A549 (cell line): ENCODE data around the gene ZPR1.

Source experiments
- EHMT2 ChIP-seq: fragments of 200-600 bp; sonication (generic); IDR thresholded peaks from 2 replicates; pipeline ENCODE4 v1.6.1; 2016; ENCODE audit warnings: antibody characterized with exemption, low read depth, mild to moderate bottlenecking, moderate library complexity
- EP300 ChIP-seq, 2 experiments: fragments of >200 bp; sonication (Bioruptor Twin); formaldehyde crosslinking; IDR thresholded peaks; 2 replicates in 1 of 2; 3 replicates in 1 of 2; pipeline ENCODE4 v1.6.1; 2016 to 2017
- FOSL2 ChIP-seq, 2 experiments: fragments of 450-650 bp in 1 of 2; fragments of >200 bp in 1 of 2; sonication (Bioruptor Twin) in 1 of 2; formaldehyde crosslinking; IDR thresholded peaks; 2 replicates each; pipeline versions ENCODE4 v1.5.0 to v1.6.1; 2016 to 2020; ENCODE audit warnings: mild to moderate bottlenecking in 1 of 2, moderate library complexity in 1 of 2
- HOXA7 ChIP-seq: fragments of 250-450 bp; sonication (Bioruptor Pico); IDR thresholded peaks from 2 replicates; pipeline ENCODE4 v1.5.0; 2020; ENCODE audit warnings: mild to moderate bottlenecking, moderate library complexity
- JUN ChIP-seq, 2 experiments: fragments of >200 bp; sonication (Bioruptor Twin); formaldehyde crosslinking; IDR thresholded peaks; 2 replicates in 1 of 2; 3 replicates in 1 of 2; pipeline ENCODE4 v1.6.1; 2016 to 2017
- JUNB ChIP-seq: fragments of >200 bp; sonication (Bioruptor Twin); formaldehyde crosslinking; IDR thresholded peaks from 2 replicates; pipeline ENCODE4 v1.6.1; 2016
- KDM1A ChIP-seq: fragments of 200-600 bp; sonication (generic); IDR thresholded peaks from 2 replicates; pipeline ENCODE4 v1.6.1; 2016; ENCODE audit warnings: low read depth, mild to moderate bottlenecking
- NFE2L2 ChIP-seq: fragments of 150-350 bp; conservative IDR thresholded peaks from 2 replicates; pipeline ENCODE4 v1.6.1; 2014; ENCODE audit warnings: low read length
- NR3C1 ChIP-seq: fragments of >200 bp; sonication (Bioruptor Twin); formaldehyde crosslinking; IDR thresholded peaks from 3 replicates; pipeline ENCODE4 v1.6.1; 2017
- POLR2A ChIP-seq: IDR thresholded peaks from 2 replicates; pipeline ENCODE4 v1.6.1; 2012; ENCODE audit warnings: mild to moderate bottlenecking, low read length
- RAD21 ChIP-seq, 2 experiments: fragments of >200 bp in 1 of 2; sonication (Bioruptor Twin) in 1 of 2; formaldehyde crosslinking in 1 of 2; IDR thresholded peaks in 1 of 2; conservative IDR thresholded peaks in 1 of 2; 2 replicates in 1 of 2; 3 replicates in 1 of 2; pipeline ENCODE4 v1.6.1; 2012 to 2018; ENCODE audit warnings: inconsistent platforms in 1 of 2
- RARB ChIP-seq: fragments of 250-450 bp; sonication (Bioruptor Pico); IDR thresholded peaks from 2 replicates; pipeline ENCODE4 v1.8.0; 2021; ENCODE audit warnings: mild to moderate bottlenecking, moderate library complexity
- TF ChIP-seq, protein P1 (sequence below): fragments of >200 bp; sonication (Bioruptor Twin); formaldehyde crosslinking; IDR thresholded peaks from 3 replicates; pipeline ENCODE4 v1.5.1; 2016
- TF ChIP-seq, protein P2 (sequence below): fragments of 200-600 bp; sonication (generic); IDR thresholded peaks from 2 replicates; pipeline ENCODE4 v1.6.1; 2016; ENCODE audit warnings: antibody characterized with exemption, mild to moderate bottlenecking, moderate library complexity

DNA sequence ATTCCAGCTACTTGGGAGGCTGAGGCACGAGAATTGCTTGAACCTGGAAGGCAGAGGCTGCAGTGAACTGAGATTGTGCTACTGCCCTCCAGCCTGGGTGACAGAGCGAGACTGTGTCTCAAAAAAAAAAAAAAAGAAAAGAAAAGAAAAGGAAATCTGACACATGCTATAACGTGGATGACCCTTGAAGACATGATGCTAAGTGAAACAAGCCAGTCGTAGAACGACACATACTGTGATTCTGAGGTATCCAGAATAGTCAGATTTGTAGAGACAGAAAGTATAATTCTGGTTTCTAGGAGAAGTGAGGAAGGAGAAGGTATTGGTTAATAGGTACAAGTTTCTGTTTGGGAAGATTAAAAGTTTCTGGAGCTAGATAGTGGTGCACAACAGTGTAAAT lies 10.5 kb upstream of the ZPR1 start:
- TF ChIP-seq FOSL2 (IDR thresholded peaks at IDR 0.05) (no peak), FOSL2 (CRISPR knock-in tag; IDR thresholded peaks at IDR 0.05) (no peak), EP300 (IDR thresholded peaks at IDR 0.05) (no peak), POLR2A (no peak), NR3C1 (no peak), JUNB (no peak), EHMT2 (no peak), KDM1A (no peak), RARB (no peak), JUN (IDR thresholded peaks at IDR 0.05) (no peak), HOXA7 (CRISPR knock-in tag) (no peak), NFE2L2 (no peak), RAD21 (conservative IDR thresholded peaks at IDR 0.05 in 1 of 2, IDR thresholded peaks at IDR 0.05 in 1 of 2) (no peak)
- TF ChIP-seq, protein P1, sequence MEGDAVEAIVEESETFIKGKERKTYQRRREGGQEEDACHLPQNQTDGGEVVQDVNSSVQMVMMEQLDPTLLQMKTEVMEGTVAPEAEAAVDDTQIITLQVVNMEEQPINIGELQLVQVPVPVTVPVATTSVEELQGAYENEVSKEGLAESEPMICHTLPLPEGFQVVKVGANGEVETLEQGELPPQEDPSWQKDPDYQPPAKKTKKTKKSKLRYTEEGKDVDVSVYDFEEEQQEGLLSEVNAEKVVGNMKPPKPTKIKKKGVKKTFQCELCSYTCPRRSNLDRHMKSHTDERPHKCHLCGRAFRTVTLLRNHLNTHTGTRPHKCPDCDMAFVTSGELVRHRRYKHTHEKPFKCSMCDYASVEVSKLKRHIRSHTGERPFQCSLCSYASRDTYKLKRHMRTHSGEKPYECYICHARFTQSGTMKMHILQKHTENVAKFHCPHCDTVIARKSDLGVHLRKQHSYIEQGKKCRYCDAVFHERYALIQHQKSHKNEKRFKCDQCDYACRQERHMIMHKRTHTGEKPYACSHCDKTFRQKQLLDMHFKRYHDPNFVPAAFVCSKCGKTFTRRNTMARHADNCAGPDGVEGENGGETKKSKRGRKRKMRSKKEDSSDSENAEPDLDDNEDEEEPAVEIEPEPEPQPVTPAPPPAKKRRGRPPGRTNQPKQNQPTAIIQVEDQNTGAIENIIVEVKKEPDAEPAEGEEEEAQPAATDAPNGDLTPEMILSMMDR = no peak
- TF ChIP-seq, protein P2, sequence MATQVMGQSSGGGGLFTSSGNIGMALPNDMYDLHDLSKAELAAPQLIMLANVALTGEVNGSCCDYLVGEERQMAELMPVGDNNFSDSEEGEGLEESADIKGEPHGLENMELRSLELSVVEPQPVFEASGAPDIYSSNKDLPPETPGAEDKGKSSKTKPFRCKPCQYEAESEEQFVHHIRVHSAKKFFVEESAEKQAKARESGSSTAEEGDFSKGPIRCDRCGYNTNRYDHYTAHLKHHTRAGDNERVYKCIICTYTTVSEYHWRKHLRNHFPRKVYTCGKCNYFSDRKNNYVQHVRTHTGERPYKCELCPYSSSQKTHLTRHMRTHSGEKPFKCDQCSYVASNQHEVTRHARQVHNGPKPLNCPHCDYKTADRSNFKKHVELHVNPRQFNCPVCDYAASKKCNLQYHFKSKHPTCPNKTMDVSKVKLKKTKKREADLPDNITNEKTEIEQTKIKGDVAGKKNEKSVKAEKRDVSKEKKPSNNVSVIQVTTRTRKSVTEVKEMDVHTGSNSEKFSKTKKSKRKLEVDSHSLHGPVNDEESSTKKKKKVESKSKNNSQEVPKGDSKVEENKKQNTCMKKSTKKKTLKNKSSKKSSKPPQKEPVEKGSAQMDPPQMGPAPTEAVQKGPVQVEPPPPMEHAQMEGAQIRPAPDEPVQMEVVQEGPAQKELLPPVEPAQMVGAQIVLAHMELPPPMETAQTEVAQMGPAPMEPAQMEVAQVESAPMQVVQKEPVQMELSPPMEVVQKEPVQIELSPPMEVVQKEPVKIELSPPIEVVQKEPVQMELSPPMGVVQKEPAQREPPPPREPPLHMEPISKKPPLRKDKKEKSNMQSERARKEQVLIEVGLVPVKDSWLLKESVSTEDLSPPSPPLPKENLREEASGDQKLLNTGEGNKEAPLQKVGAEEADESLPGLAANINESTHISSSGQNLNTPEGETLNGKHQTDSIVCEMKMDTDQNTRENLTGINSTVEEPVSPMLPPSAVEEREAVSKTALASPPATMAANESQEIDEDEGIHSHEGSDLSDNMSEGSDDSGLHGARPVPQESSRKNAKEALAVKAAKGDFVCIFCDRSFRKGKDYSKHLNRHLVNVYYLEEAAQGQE = no peak
